Measurements from ENCODE around the gene TFAP2E. TPM values are rescaled to one million over a fixed set of nuclear protein-coding genes. Genes with fewer than 3 reads are reported as not detected.
A peak's percentile ranks its signal among the peaks of the same experiment; 100 is the strongest.

TFAP2E gene
- total RNA-seq, 5 donors from 2014 or later (not counting 1 experiment from before 2014, with no cell fraction given) = 2.8 to 4.6 (median 3.1) TPM

DNA sequence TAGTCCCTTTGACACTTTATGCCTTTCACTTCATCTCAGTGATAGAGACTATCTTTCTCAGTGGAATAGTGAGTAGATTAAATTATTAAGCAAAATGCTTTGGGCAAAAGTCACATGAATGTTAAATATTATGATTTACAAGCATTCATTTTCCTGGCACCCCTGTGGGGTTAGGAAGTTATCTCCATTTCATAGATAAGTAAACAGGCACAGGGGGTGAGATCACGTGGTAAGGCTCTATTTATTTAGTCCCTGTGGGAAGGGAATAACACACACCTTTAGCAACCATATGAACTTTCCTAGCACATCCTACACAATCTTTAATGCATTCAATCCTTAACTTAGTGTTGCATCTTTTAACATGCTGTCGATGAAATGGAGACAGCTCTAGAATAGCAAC is 55.9 kb downstream of the TFAP2E start:
- CTCF ChIA-PET = no interaction called here
- no peaks in the 10 kb centered on the region for H3K27me3 ChIP-seq (replicated peaks in 1 of 2; ENCODE audit: control insufficient read depth in 2 of 2, extremely low read depth in 1 of 2, insufficient read depth in 2 of 2, low read length in 1 of 2)
- POLR2A ChIA-PET = interaction anchor here (0.7 to 1.0 kb wide), 2 partner anchors 21 to 24 kb away, joined by 3 to 4 read pairs; no protein-coding TSS in a partner anchor
- H3K36me3 ChIP-seq (ENCODE audit: control insufficient read depth in 2 of 2, extremely low read depth in 1 of 2, insufficient read depth in 1 of 2, low read length in 1 of 2) = peaks cover 12 to 61% of the 10 kb centered on the region in 2 donors
- H3K9me3 Mint-ChIP-seq = no peaks in the 10 kb centered on the region
- H3K27ac ChIP-seq (ENCODE audit: low read length) = no peak overlapping the region
- no peak overlapping the region for H3K27ac Mint-ChIP-seq
- peaks cover 11 to 31% (median 18%) of the 10 kb centered on the region in 3 donors for H3K4me1 Mint-ChIP-seq
- no peak overlapping the region for H3K4me3 Mint-ChIP-seq
- H3K4me3 ChIP-seq (ENCODE audit: control insufficient read depth in 1 of 2, extremely low read depth in 1 of 2, low read length in 1 of 2) = no peak overlapping the region
- ATAC-seq (replicated peaks in 1 of 4) = no peak
- no peaks in the 10 kb centered on the region for H3K9me3 ChIP-seq
- H3K36me3 Mint-ChIP-seq = peaks cover 50% of the 10 kb centered on the region
- no CpG with 5 or more reads among the region's 2 CpGs for WGBS (ENCODE audit: insufficient coverage)
- no peaks in the 10 kb centered on the region for H3K4me1 ChIP-seq (ENCODE audit: control insufficient read depth in 1 of 2, extremely low read depth in 1 of 2, insufficient read depth in 2 of 2, low read length in 2 of 2)
- no peak for DNase-seq
- no peaks in the 10 kb centered on the region for H3K27me3 Mint-ChIP-seq

GRCh38 chr1:35631396-35631795 is 58.3 kb downstream of the TFAP2E start:
- POLR2A ChIA-PET = no interaction called here
- WGBS (ENCODE audit: insufficient coverage) = 100% methylated on average over 1 of the region's 3 CpGs
- Histone ChIP-seq H3K4me1 (ENCODE audit: control insufficient read depth in 1 of 2, extremely low read depth in 1 of 2, insufficient read depth in 2 of 2, low read length in 2 of 2) (no peaks in the 10 kb centered on the region), H3K27me3 (replicated peaks in 1 of 2; ENCODE audit: control insufficient read depth in 2 of 2, extremely low read depth in 1 of 2, insufficient read depth in 2 of 2, low read length in 1 of 2) (no peaks in the 10 kb centered on the region), H3K9me3 (no peaks in the 10 kb centered on the region), H3K36me3 (ENCODE audit: control insufficient read depth in 2 of 2, extremely low read depth in 1 of 2, insufficient read depth in 1 of 2, low read length in 1 of 2) (peaks cover 12 to 67% of the 10 kb centered on the region in 2 donors), H3K27ac (ENCODE audit: low read length) (no peak overlapping the region), H3K4me3 (ENCODE audit: control insufficient read depth in 1 of 2, extremely low read depth in 1 of 2, low read length in 1 of 2) (no peak overlapping the region)
- Mint-ChIP-seq H3K36me3 (peaks cover 52% of the 10 kb centered on the region), H3K27ac (no peak overlapping the region), H3K27me3 (no peaks in the 10 kb centered on the region), H3K4me1 (peaks cover 17 to 34% (median 18%) of the 10 kb centered on the region in 3 donors), H3K9me3 (no peaks in the 10 kb centered on the region), H3K4me3 (no peak overlapping the region)
- no peak for DNase-seq
- CTCF ChIA-PET = no interaction called here
- ATAC-seq (replicated peaks in 1 of 4) = no peak

- no peak overlapping the region for H3K4me3 Mint-ChIP-seq
- POLR2A ChIA-PET = no interaction called here
- Histone ChIP-seq H3K4me3 (ENCODE audit: control insufficient read depth in 1 of 2, extremely low read depth in 1 of 2, low read length in 1 of 2) (no peak overlapping the region), H3K9me3 (no peaks in the 10 kb centered on the region), H3K27ac (ENCODE audit: low read length) (no peak overlapping the region), H3K36me3 (ENCODE audit: control insufficient read depth in 2 of 2, extremely low read depth in 1 of 2, insufficient read depth in 1 of 2, low read length in 1 of 2) (peaks cover 12 to 62% of the 10 kb centered on the region in 2 donors), H3K4me1 (ENCODE audit: control insufficient read depth in 1 of 2, extremely low read depth in 1 of 2, insufficient read depth in 2 of 2, low read length in 2 of 2) (peaks cover 0 to 11% of the 10 kb centered on the region in 2 experiments), H3K27me3 (replicated peaks in 1 of 2; ENCODE audit: control insufficient read depth in 2 of 2, extremely low read depth in 1 of 2, insufficient read depth in 2 of 2, low read length in 1 of 2) (no peaks in the 10 kb centered on the region)
- H3K27ac Mint-ChIP-seq = no peak overlapping the region
- no peaks in the 10 kb centered on the region for H3K9me3 Mint-ChIP-seq
- ATAC-seq (replicated peaks in 1 of 4) = no peak
- peaks cover 43% of the 10 kb centered on the region for H3K36me3 Mint-ChIP-seq
- H3K4me1 Mint-ChIP-seq = peaks cover 28 to 44% (median 32%) of the 10 kb centered on the region in 3 donors
- H3K27me3 Mint-ChIP-seq = no peaks in the 10 kb centered on the region
- CTCF ChIA-PET = no interaction called here
- DNase-seq = no peak
Measured at GRCh38 chr1:35633547-35633946, 60.4 kb downstream of the TFAP2E start.

GRCh38 chr1:35637401-35637809 is 64.3 kb downstream of the TFAP2E start:
- WGBS (ENCODE audit: insufficient coverage) = no CpG with 5 or more reads among the region's 1 CpG
- Mint-ChIP-seq H3K4me1 (peaks cover 45 to 48% (median 48%) of the 10 kb centered on the region in 3 donors), H3K4me3 (peak overlapping the region; percentile 63 to 84 (median 68)), H3K9me3 (no peaks in the 10 kb centered on the region), H3K36me3 (peaks cover 17% of the 10 kb centered on the region), H3K27ac (peak overlapping the region; percentile 89 to 97), H3K27me3 (no peaks in the 10 kb centered on the region)
- ATAC-seq (replicated peaks in 1 of 4) = no peak
- ChIA-PET POLR2A (interaction anchor here (0.6 kb wide), 3 partner anchors 9 to 106 kb away, joined by 3 read pairs; no protein-coding TSS in a partner anchor), CTCF (interaction anchor here in 1 of 2 donors (1.0 to 1.6 kb wide), 3 partner anchors 9 to 78 kb away, joined by 4 read pairs; no protein-coding TSS in a partner anchor)
- Histone ChIP-seq H3K27me3 (replicated peaks in 1 of 2; ENCODE audit: control insufficient read depth in 2 of 2, extremely low read depth in 1 of 2, insufficient read depth in 2 of 2, low read length in 1 of 2) (no peaks in the 10 kb centered on the region), H3K36me3 (ENCODE audit: control insufficient read depth in 2 of 2, extremely low read depth in 1 of 2, insufficient read depth in 1 of 2, low read length in 1 of 2) (peaks cover 6 to 26% of the 10 kb centered on the region in 2 donors), H3K4me1 (ENCODE audit: control insufficient read depth in 1 of 2, extremely low read depth in 1 of 2, insufficient read depth in 2 of 2, low read length in 2 of 2) (peaks cover 10 to 22% of the 10 kb centered on the region in 2 experiments), H3K4me3 (ENCODE audit: control insufficient read depth in 1 of 2, extremely low read depth in 1 of 2, low read length in 1 of 2) (peak overlapping the region in 1 of 2 donors; percentile 29), H3K9me3 (no peaks in the 10 kb centered on the region), H3K27ac (ENCODE audit: low read length) (peak overlapping the region; percentile 74)
- DNase-seq = peak in 1 of 35 experiments; percentile 60

DNA sequence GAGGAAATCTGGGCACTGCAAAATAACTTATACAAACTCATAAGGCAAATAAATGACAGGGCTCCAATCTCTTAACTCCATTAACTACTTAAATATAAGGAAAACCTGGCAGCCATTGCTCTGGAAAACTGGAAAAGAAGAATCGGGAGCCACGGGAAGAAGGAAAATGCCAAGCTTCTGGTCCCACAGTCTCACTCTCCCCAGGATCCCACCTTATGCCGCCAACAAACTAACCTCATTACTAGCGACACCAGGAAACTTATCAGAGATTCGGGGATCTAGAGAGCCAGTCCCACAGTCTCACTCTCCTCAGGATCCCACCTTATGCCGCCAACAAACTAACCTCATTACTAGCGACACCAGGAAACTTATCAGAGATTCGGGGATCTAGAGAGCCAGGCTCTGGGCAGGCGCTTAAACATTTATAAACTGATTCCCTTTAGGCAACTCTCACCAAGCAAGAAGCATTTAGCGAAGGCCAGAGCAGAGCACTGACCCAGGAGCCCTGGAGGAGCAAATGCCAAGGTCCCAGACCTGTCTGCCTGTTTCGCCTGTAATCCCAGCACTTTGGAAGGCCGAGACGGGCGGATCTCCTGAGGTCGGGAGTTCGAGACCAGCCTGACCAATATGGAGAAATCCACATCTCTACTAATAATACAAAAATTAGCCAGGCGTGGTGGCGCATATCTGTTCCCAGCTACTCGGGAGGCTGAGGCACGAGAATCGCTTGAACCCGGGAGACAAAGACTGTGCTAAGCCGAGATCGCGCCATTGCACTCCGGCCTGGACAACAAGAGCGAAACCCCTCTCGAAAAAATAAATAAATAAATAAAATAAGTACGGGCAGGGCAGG is 67.5 kb downstream of the TFAP2E start:
- Mint-ChIP-seq H3K4me3 (peak overlapping the region; percentile 97 to 100 (median 100)), H3K36me3 (peaks cover 7% of the 10 kb centered on the region), H3K9me3 (no peaks in the 10 kb centered on the region), H3K27ac (peak overlapping the region; percentile 98 to 99), H3K27me3 (peaks cover 7 to 8% of the 10 kb centered on the region in 2 donors), H3K4me1 (peaks cover 43 to 46% (median 46%) of the 10 kb centered on the region in 3 donors)
- H3K4me1 ChIP-seq (ENCODE audit: control insufficient read depth in 1 of 2, extremely low read depth in 1 of 2, insufficient read depth in 2 of 2, low read length in 2 of 2) = peaks cover 12 to 22% of the 10 kb centered on the region in 2 experiments
- H3K36me3 ChIP-seq (ENCODE audit: control insufficient read depth in 2 of 2, extremely low read depth in 1 of 2, insufficient read depth in 1 of 2, low read length in 1 of 2) = no peaks in the 10 kb centered on the region
- peak overlapping the region; percentile 78 to 100 for H3K4me3 ChIP-seq (ENCODE audit: control insufficient read depth in 1 of 2, extremely low read depth in 1 of 2, low read length in 1 of 2)
- ChIA-PET CTCF (no interaction called here), POLR2A (no interaction called here)
- 13% methylated on average over 19 of the region's 29 CpGs for WGBS (ENCODE audit: insufficient coverage)
- peaks cover 3 to 7% of the 10 kb centered on the region in 2 experiments for H3K27me3 ChIP-seq (replicated peaks in 1 of 2; ENCODE audit: control insufficient read depth in 2 of 2, extremely low read depth in 1 of 2, insufficient read depth in 2 of 2, low read length in 1 of 2)
- peak overlapping the region; percentile 74 for H3K27ac ChIP-seq (ENCODE audit: low read length)
- ATAC-seq (replicated peaks in 1 of 4) = no peak
- no peaks in the 10 kb centered on the region for H3K9me3 ChIP-seq
- peak in 1 of 35 experiments; percentile 1 for DNase-seq

GRCh38 chr1:35641233-35641866 is 68.2 kb downstream of the TFAP2E start, which contains the start of gene PSMB2:
Gene PSMB2, minus strand, starts transcription at chr1:35641526. Its CDS starts 94 bp downstream, at chr1:35641432.
- H3K36me3 ChIP-seq (ENCODE audit: control insufficient read depth in 2 of 2, extremely low read depth in 1 of 2, insufficient read depth in 1 of 2, low read length in 1 of 2) = no peaks in the 10 kb centered on the region
- Mint-ChIP-seq H3K36me3 (peaks cover under 1% of the 10 kb centered on the region), H3K4me3 (peak within 1 kb of the TSS; percentile 97 to 100 (median 100)), H3K27me3 (peaks cover 15% of the 10 kb centered on the region in 2 donors), H3K9me3 (no peaks in the 10 kb centered on the region), H3K4me1 (peaks cover 38 to 46% (median 41%) of the 10 kb centered on the region in 3 donors), H3K27ac (peak within 1 kb of the TSS; percentile 98 to 99)
- ChIA-PET POLR2A (no interaction called here), CTCF (interaction anchor here in 1 of 2 donors (0.6 to 0.9 kb wide), 2 partner anchors 89 to 167 kb away, joined by 5 to 7 read pairs; no protein-coding TSS in a partner anchor)
- peak within 1 kb of the TSS; percentile 74 for H3K27ac ChIP-seq (ENCODE audit: low read length)
- H3K4me3 ChIP-seq (ENCODE audit: control insufficient read depth in 1 of 2, extremely low read depth in 1 of 2, low read length in 1 of 2) = peak within 1 kb of the TSS; percentile 78 to 100
- peak; percentile 86 to 98 (median 95) for DNase-seq
- H3K27me3 ChIP-seq (replicated peaks in 1 of 2; ENCODE audit: control insufficient read depth in 2 of 2, extremely low read depth in 1 of 2, insufficient read depth in 2 of 2, low read length in 1 of 2) = peaks cover 7 to 9% of the 10 kb centered on the region in 2 experiments
- no peaks in the 10 kb centered on the region for H3K9me3 ChIP-seq
- peak; percentile 92 to 95 (median 93) for ATAC-seq (replicated peaks in 1 of 4)
- peaks cover 12 to 22% of the 10 kb centered on the region in 2 experiments for H3K4me1 ChIP-seq (ENCODE audit: control insufficient read depth in 1 of 2, extremely low read depth in 1 of 2, insufficient read depth in 2 of 2, low read length in 2 of 2)
- WGBS (ENCODE audit: insufficient coverage) = under 1% methylated on average over 36 of the region's 43 CpGs
